Parathyroid adenoma (tissue), 2 donors: ENCODE measurements around the gene RHOF.
A peak's percentile ranks its signal among the peaks of the same experiment; 100 is the strongest.

ENCODE experiments used
- H2AFZ ChIP-seq: fragments of 300-600 bp; sonication (generic); one replicate; pipeline ENCODE4 v1.7.0; 2017; ENCODE audit warnings: antibody characterized with exemption, mild to moderate bottlenecking
- H3K27ac ChIP-seq: fragments of 300-600 bp; sonication (generic); one replicate; pipeline ENCODE4 v1.7.0; 2017
- H3K27me3 ChIP-seq: fragments of 300-600 bp; sonication (generic); one replicate; pipeline ENCODE4 v1.7.0; 2017; ENCODE audit warnings: low read length; ENCODE audit not compliant: control insufficient read depth, insufficient read depth
- H3K36me3 ChIP-seq: fragments of 300-600 bp; sonication (generic); one replicate; pipeline ENCODE4 v1.7.0; 2017; ENCODE audit warnings: low read length; ENCODE audit not compliant: control insufficient read depth, insufficient read depth
- H3K4me1 ChIP-seq: fragments of 300-600 bp; sonication (generic); one replicate; pipeline ENCODE4 v1.7.0; 2017; ENCODE audit warnings: control low read depth
- H3K4me2 ChIP-seq: fragments of 300-600 bp; sonication (generic); one replicate; pipeline ENCODE4 v1.7.0; 2017; ENCODE audit warnings: low read length
- H3K4me3 ChIP-seq: fragments of 300-600 bp; sonication (generic); one replicate; pipeline ENCODE4 v1.7.0; 2017; ENCODE audit warnings: low read depth, low read length
- H3K79me2 ChIP-seq: fragments of 300-600 bp; sonication (generic); one replicate; pipeline ENCODE4 v1.7.0; 2017; ENCODE audit warnings: control low read depth
- H3K9ac ChIP-seq: fragments of 300-600 bp; sonication (generic); one replicate; pipeline ENCODE4 v1.7.0; 2017; ENCODE audit warnings: mild to moderate bottlenecking
- H3K9me3 ChIP-seq: fragments of 300-600 bp; sonication (generic); one replicate; pipeline ENCODE4 v1.7.0; 2017; ENCODE audit warnings: low read length; ENCODE audit not compliant: control insufficient read depth
- TF ChIP-seq, protein P1 (sequence below): fragments of 300-600 bp; sonication (generic); IDR thresholded peaks from one replicate; pipeline ENCODE4 v1.7.0; 2017; ENCODE audit warnings: antibody characterized with exemption, mild to moderate bottlenecking
- donor health status: primary hyperparathyroidism.

RHOF gene

DNA sequence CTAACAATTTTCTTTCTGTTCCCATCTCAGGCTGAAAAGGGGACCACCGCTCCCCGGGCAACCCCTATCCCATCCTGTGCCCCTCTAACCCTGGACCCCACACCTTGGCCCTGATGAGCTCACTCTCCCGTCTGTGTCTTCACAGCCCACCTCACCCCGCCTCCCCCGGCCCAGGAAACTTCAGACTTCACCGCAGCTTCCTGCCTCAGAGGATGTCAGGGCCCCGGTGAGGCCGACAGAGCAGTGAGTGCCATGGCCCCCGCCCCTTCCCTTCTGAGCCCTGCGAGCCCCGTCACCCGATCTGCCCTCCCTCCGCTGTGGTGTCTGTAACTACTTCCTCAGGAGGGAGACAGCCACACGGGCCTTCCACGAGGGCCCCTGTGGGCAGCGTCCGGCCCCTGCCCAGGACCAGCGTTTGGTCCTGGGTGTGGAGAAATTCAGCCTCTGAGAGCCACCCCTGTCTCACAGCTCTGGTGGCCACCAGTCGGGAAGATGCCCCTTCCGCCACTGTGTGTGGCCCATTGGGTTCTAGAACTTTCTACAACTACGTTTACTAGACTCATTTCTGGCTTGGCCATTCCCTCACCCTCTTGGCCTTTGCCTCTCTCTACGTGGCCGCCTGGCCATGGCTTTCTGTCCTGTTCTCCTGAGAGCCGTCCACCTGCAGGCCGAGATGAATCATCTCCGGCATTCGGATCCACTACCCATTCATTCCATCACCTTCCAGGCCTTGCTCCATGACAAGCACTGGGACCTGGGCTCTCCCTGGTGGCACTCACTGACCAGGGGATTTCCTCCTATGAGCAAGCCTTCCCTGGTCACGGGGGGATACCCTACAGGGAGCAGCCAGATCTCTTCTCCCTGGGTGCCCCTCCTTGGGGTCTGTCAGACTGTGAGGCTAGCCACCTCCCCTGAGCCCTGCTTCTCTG lies 3.4 kb downstream of the RHOF start:
- Histone ChIP-seq H3K4me1 (peaks cover 17% of the 10 kb centered on the region), H3K4me2 (no peak overlapping the region), H2AFZ (no peak overlapping the region), H3K36me3 (no peaks in the 10 kb centered on the region), H3K79me2 (peaks cover 5% of the 10 kb centered on the region), H3K4me3 (no peak overlapping the region), H3K27me3 (no peaks in the 10 kb centered on the region), H3K27ac (peak overlapping the region; percentile 47), H3K9ac (no peak overlapping the region), H3K9me3 (no peaks in the 10 kb centered on the region)
- TF ChIP-seq, protein P1, sequence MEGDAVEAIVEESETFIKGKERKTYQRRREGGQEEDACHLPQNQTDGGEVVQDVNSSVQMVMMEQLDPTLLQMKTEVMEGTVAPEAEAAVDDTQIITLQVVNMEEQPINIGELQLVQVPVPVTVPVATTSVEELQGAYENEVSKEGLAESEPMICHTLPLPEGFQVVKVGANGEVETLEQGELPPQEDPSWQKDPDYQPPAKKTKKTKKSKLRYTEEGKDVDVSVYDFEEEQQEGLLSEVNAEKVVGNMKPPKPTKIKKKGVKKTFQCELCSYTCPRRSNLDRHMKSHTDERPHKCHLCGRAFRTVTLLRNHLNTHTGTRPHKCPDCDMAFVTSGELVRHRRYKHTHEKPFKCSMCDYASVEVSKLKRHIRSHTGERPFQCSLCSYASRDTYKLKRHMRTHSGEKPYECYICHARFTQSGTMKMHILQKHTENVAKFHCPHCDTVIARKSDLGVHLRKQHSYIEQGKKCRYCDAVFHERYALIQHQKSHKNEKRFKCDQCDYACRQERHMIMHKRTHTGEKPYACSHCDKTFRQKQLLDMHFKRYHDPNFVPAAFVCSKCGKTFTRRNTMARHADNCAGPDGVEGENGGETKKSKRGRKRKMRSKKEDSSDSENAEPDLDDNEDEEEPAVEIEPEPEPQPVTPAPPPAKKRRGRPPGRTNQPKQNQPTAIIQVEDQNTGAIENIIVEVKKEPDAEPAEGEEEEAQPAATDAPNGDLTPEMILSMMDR = no peak

DNA sequence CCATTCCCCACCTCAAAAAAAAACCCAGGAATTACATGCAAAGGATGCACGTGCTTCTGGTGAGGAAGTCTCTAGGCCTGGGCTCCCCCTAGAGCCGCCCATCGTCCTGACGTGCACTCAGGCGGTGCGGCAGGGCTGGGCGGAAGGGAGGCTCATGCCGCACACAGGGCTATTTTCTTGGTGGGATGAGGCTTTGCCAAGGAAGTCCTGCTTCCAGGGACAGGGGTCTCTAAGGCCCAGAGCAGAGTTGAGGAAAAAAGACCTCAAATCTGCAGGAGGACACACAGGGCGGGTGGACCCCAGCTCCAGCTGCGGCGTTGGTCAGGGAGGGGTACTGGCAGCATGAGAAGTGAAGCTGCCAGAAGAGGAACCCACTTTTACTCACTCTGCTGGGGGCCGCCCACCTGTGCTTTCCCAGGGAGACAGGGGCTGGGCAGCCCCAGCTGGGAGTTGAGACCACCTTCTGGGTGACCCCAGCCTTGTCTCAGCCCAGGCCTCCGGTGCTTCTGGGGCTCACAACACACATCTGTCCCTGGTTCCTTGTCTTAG lies 4.2 kb downstream of the RHOF start:
- Histone ChIP-seq H3K4me3 (no peak overlapping the region), H3K9ac (no peak overlapping the region)

DNA sequence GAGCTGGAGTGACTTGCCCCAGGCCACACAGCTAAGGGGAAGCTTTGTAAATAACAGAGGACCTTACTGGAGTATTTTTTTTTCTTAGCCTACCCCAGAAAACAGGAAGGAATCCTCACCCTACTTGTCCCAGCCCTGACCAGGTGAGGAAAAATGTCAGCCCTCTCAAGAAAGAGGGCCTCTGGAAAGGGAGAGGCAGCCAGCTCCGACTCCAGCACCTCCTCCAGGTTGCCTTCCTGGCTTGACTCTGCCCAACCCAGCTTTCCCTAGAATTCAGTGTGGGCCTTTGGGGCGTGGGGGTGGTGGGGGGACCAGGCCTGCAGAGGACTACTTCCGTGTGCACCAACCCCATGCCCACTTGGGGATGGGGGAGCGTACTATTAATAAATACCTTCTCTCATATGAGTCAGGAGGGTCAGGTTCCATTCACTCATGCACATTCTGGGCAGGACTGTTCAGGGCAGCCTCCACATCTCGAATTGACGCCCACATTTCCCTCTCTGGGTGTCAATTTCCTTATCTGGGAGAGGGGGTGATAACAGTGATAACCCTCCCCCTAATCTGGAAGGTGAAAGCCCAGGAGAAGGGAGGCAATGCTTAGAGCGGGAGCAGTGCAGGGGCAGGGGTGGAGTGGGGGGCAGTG lies 5.2 kb downstream of the RHOF start:
- no peak overlapping the region for H3K27ac ChIP-seq
- H3K36me3 ChIP-seq = no peaks in the 10 kb centered on the region
- no peak overlapping the region for H3K4me3 ChIP-seq
- TF ChIP-seq, protein P1 = no peak
- no peak overlapping the region for H3K9ac ChIP-seq
- H2AFZ ChIP-seq = no peak overlapping the region
- H3K79me2 ChIP-seq = no peaks in the 10 kb centered on the region
- no peaks in the 10 kb centered on the region for H3K9me3 ChIP-seq
- H3K27me3 ChIP-seq = no peaks in the 10 kb centered on the region
- peaks cover 6% of the 10 kb centered on the region for H3K4me1 ChIP-seq
- H3K4me2 ChIP-seq = no peak overlapping the region

More for the DNA sequence above, 4.2 kb downstream of the RHOF start:
- TF ChIP-seq, protein P1 = no peak
- Histone ChIP-seq H3K79me2 (no peaks in the 10 kb centered on the region), H3K36me3 (no peaks in the 10 kb centered on the region), H3K9me3 (no peaks in the 10 kb centered on the region), H3K27me3 (no peaks in the 10 kb centered on the region), H2AFZ (no peak overlapping the region), H3K4me2 (no peak overlapping the region), H3K4me1 (peaks cover 10% of the 10 kb centered on the region), H3K27ac (peak overlapping the region; percentile 47)

DNA sequence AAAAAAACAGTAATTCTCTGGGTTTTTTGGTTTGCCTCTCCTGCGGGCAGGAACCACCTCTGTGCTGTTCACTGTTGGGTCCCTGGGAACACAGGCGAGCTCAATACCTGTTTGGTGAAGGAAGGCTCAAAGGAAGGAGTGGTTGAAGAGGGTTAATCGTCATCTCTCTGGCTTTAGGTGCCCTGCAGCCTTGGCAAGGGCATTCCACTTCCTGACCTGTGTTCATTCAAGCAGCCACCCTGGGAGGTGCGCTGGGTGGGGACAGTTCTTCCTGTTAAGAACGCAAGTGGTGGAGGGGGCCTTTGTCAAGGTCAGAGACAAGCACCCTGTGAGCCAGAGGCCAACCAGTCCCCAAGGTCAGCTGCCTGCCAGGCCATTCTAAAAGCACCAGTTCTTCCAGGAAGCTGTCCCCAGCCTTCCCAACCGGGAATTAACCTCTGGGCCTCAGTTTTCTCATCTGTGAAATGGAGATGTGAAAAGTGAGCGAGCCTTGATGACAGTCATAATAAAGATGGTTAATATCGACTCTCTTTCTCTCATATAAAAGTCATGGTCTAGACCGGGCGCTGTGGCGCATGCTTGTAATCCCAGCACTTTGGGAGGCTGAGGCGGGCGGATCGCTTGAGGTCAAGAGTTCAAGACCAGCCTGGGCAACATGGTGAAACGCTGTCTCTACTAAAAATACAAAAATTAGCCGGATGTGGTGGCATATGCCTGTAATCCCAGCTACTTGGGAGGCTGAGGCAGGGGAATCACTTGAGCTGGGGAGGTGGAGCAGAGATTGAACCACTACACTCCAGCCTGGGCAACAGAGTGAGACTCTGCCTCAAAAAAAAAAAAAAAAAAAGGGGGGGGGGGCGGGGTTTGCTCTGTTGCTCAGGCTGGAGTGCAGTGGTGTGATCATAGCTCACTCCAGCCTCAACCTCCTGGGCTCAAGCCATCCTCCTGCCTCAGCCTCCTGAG lies 6.1 kb downstream of the RHOF start:
- TF ChIP-seq, protein P1 = no peak
- Histone ChIP-seq H3K4me3 (no peak overlapping the region), H3K27me3 (no peaks in the 10 kb centered on the region), H3K27ac (peak overlapping the region; percentile 19), H3K9me3 (no peaks in the 10 kb centered on the region), H3K4me1 (peaks cover 1% of the 10 kb centered on the region), H3K4me2 (no peak overlapping the region), H2AFZ (peak overlapping the region; percentile 42), H3K9ac (no peak overlapping the region), H3K36me3 (no peaks in the 10 kb centered on the region), H3K79me2 (no peaks in the 10 kb centered on the region)
